PFSK-1 (cell line): ENCODE data around the gene ZNF383.

ENCODE experiments used
- FOXP2 ChIP-seq: optimal IDR thresholded peaks from 2 replicates; pipeline ENCODE3; 2011; ENCODE audit warnings: borderline replicate concordance, control low read depth, inconsistent platforms; ENCODE audit not compliant: insufficient read depth; ENCODE audit errors: extremely low read length, extremely low read depth
- POLR2AphosphoS5 ChIP-seq: IDR thresholded peaks from 2 replicates; pipeline ENCODE4 v1.6.1; 2012; ENCODE audit warnings: low read depth, mild to moderate bottlenecking, control low read depth, low read length, moderate library complexity
- SIN3A ChIP-seq: IDR thresholded peaks from 2 replicates; pipeline ENCODE4 v1.6.1; 2012; ENCODE audit warnings: mild to moderate bottlenecking, low read length, moderate library complexity, borderline replicate concordance; ENCODE audit not compliant: insufficient read depth
- TF ChIP-seq, protein P1 (sequence below), 2 experiments: IDR thresholded peaks; 2 replicates each; pipeline versions ENCODE4 v1.6.1 to v1.8.0; 2011 to 2012; ENCODE audit warnings: low read depth in 2 of 2, low read length in 2 of 2, control low read depth in 1 of 2, inconsistent platforms in 1 of 2, mild to moderate bottlenecking in 1 of 2, moderate library complexity in 1 of 2; ENCODE audit not compliant: insufficient read depth in 1 of 2

- no peak for TF ChIP-seq POLR2AphosphoS5
- no peak for TF ChIP-seq SIN3A
- no peak for TF ChIP-seq FOXP2
- TF ChIP-seq, protein P1, sequence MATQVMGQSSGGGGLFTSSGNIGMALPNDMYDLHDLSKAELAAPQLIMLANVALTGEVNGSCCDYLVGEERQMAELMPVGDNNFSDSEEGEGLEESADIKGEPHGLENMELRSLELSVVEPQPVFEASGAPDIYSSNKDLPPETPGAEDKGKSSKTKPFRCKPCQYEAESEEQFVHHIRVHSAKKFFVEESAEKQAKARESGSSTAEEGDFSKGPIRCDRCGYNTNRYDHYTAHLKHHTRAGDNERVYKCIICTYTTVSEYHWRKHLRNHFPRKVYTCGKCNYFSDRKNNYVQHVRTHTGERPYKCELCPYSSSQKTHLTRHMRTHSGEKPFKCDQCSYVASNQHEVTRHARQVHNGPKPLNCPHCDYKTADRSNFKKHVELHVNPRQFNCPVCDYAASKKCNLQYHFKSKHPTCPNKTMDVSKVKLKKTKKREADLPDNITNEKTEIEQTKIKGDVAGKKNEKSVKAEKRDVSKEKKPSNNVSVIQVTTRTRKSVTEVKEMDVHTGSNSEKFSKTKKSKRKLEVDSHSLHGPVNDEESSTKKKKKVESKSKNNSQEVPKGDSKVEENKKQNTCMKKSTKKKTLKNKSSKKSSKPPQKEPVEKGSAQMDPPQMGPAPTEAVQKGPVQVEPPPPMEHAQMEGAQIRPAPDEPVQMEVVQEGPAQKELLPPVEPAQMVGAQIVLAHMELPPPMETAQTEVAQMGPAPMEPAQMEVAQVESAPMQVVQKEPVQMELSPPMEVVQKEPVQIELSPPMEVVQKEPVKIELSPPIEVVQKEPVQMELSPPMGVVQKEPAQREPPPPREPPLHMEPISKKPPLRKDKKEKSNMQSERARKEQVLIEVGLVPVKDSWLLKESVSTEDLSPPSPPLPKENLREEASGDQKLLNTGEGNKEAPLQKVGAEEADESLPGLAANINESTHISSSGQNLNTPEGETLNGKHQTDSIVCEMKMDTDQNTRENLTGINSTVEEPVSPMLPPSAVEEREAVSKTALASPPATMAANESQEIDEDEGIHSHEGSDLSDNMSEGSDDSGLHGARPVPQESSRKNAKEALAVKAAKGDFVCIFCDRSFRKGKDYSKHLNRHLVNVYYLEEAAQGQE (IDR thresholded peaks at IDR 0.05; ENCODE audit: insufficient read depth in 1 of 2, low read depth in 2 of 2, low read length in 2 of 2): no peak
Observed at GRCh38 chr19:37227996-37228395, 10.0 kb downstream of the ZNF383 start.
